ENCODE results near the gene CCDC74A.
A peak's percentile ranks its signal among the peaks of the same experiment; 100 is the strongest.

GRCh38 chr2:131488306-131489205 lies 39.1 kb upstream of the CCDC74A start:
- TF ChIP-seq CTCF (IDR thresholded peaks at IDR 0.05): no peak
- no peak for TF ChIP-seq POLR2AphosphoS5 (IDR thresholded peaks at IDR 0.05; ENCODE audit: low read depth, low read length)
- TF ChIP-seq REST (IDR thresholded peaks at IDR 0.05; ENCODE audit: insufficient read depth in 1 of 2, low read depth in 2 of 2, low read length in 1 of 2): peak in 1 of 2 experiments; percentile 66; a peak in 1 of 4 replicates
- TF ChIP-seq SIN3A (IDR thresholded peaks at IDR 0.05; ENCODE audit: borderline replicate concordance, insufficient read depth, low read depth, low read length): no peak
